ENCODE data around the gene GCNT4.

DNA sequence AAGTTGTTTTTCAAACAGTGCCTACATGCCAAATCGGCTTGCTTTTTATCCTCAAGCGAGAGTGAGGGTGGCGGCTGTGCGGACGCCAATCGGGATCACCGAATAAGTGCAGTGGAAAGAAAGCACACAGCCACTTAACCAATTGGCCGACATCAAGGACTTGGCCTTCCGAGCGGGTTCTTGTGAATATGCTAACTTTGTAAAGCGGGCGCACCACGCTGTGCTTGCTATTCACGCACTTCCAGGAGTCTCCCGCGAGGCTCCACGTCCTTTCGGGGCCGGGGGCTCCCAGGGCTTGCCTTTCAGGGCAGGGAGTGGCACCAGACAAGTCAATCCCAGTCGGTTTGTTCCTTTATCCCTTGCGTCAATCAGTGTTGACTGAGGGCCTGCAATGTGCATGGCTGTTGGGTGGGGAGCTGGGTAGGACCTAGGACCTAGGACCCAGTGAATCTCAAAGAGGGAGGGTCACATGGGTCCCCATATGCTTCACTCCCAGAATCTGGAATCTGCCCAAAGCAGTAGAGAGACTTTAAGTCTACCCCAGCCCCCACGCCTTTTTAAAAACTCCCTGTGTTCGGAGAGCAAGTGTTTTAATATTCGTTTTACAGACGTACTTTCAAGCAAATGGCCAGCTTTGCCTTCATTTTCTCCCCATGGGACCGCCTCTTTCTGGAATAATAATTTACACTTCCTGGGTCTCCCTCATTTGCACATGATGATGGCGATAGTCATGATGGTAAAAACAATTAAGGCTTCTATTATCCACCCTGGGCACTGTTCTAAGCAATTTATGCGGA, 2.0 kb upstream of the GCNT4 start:
- TF ChIP-seq, protein P1, sequence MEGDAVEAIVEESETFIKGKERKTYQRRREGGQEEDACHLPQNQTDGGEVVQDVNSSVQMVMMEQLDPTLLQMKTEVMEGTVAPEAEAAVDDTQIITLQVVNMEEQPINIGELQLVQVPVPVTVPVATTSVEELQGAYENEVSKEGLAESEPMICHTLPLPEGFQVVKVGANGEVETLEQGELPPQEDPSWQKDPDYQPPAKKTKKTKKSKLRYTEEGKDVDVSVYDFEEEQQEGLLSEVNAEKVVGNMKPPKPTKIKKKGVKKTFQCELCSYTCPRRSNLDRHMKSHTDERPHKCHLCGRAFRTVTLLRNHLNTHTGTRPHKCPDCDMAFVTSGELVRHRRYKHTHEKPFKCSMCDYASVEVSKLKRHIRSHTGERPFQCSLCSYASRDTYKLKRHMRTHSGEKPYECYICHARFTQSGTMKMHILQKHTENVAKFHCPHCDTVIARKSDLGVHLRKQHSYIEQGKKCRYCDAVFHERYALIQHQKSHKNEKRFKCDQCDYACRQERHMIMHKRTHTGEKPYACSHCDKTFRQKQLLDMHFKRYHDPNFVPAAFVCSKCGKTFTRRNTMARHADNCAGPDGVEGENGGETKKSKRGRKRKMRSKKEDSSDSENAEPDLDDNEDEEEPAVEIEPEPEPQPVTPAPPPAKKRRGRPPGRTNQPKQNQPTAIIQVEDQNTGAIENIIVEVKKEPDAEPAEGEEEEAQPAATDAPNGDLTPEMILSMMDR (conservative IDR thresholded peaks at IDR 0.05; ENCODE audit: low read depth in 2 of 2) = no peak
- no peak for TF ChIP-seq POLR2AphosphoS5 (IDR thresholded peaks at IDR 0.05; ENCODE audit: low read depth)
- TF ChIP-seq EZH2phosphoT487 (IDR thresholded peaks at IDR 0.05; ENCODE audit: unreplicated experiment) = no peak
- TF ChIP-seq CREB1 (CRISPR knock-in tag; IDR thresholded peaks at IDR 0.05; ENCODE audit: low read depth) = no peak
- TF ChIP-seq STAT1 (IDR thresholded peaks at IDR 0.05; ENCODE audit: unreplicated experiment) = no peak
- TF ChIP-seq, protein P2, sequence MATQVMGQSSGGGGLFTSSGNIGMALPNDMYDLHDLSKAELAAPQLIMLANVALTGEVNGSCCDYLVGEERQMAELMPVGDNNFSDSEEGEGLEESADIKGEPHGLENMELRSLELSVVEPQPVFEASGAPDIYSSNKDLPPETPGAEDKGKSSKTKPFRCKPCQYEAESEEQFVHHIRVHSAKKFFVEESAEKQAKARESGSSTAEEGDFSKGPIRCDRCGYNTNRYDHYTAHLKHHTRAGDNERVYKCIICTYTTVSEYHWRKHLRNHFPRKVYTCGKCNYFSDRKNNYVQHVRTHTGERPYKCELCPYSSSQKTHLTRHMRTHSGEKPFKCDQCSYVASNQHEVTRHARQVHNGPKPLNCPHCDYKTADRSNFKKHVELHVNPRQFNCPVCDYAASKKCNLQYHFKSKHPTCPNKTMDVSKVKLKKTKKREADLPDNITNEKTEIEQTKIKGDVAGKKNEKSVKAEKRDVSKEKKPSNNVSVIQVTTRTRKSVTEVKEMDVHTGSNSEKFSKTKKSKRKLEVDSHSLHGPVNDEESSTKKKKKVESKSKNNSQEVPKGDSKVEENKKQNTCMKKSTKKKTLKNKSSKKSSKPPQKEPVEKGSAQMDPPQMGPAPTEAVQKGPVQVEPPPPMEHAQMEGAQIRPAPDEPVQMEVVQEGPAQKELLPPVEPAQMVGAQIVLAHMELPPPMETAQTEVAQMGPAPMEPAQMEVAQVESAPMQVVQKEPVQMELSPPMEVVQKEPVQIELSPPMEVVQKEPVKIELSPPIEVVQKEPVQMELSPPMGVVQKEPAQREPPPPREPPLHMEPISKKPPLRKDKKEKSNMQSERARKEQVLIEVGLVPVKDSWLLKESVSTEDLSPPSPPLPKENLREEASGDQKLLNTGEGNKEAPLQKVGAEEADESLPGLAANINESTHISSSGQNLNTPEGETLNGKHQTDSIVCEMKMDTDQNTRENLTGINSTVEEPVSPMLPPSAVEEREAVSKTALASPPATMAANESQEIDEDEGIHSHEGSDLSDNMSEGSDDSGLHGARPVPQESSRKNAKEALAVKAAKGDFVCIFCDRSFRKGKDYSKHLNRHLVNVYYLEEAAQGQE (IDR thresholded peaks at IDR 0.05; ENCODE audit: unreplicated experiment) = no peak
- TF ChIP-seq EZH2 (IDR thresholded peaks at IDR 0.05; ENCODE audit: low read depth, unreplicated experiment) = no peak

Measured in GM23338 (cell line).